Stomach smooth muscle (tissue), 2 donors: ENCODE data around the gene SEMA3C.
"Not testable (repeated sequence)": the region's sequence is repeated elsewhere in the genome, so short reads cannot be mapped to it uniquely, and the experiment has no call there.

Source experiments
- H3K27ac ChIP-seq: one replicate; pipeline ENCODE4 v1.7.0; 2013; ENCODE audit warnings: mild to moderate bottlenecking, low read length, inconsistent platforms
- H3K27me3 ChIP-seq, 2 donors: one replicate each; pipeline ENCODE4 v1.7.0; 2013; ENCODE audit warnings: low read length in 2 of 2; ENCODE audit not compliant: insufficient read depth in 2 of 2, control insufficient read depth in 1 of 2
- H3K36me3 ChIP-seq, 2 donors: one replicate each; pipeline ENCODE4 v1.7.0; 2013; ENCODE audit warnings: low read length in 2 of 2; ENCODE audit not compliant: control insufficient read depth in 2 of 2, insufficient read depth in 2 of 2
- H3K4me1 ChIP-seq: one replicate; pipeline ENCODE4 v1.7.0; 2013; ENCODE audit warnings: low read length; ENCODE audit not compliant: control insufficient read depth, insufficient read depth
- H3K4me3 ChIP-seq, 2 donors: one replicate each; pipeline ENCODE4 v1.7.0; 2013; ENCODE audit warnings: low read length in 2 of 2
- H3K9ac ChIP-seq, 2 donors: one replicate each; pipeline ENCODE4 v1.7.0; 2013; ENCODE audit warnings: low read length in 2 of 2, mild to moderate bottlenecking in 1 of 2
- H3K9me3 ChIP-seq, 2 donors: one replicate each; pipeline ENCODE4 v1.7.0; 2013; ENCODE audit warnings: low read length in 2 of 2; ENCODE audit not compliant: control insufficient read depth in 2 of 2
- donor health status: healthy.
- donor health status: Pancreatic carcinoma.

Gene SEMA3C

DNA sequence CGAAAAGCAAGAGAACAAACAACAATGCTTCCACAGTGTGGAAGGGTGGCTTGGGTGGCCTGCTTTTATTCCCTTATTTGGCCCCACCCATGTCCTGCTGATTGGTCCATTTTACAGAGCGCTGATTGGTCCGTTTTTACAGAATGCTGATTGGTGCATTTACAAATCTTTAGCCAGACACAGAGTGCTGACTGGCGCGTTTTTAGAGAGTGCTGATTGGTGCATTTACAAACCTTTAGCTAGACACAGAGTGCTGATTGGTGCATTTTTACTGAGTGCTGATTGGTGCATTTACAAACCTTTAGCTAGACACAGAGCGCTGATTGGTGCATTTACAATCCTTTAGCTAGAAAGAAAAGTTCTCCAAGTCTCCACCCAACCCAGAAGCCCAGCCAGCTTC is 8.1 kb upstream of the SEMA3C start:
- not testable (repeated sequence) for H3K36me3 ChIP-seq, H3K9ac ChIP-seq, H3K9me3 ChIP-seq, H3K27me3 ChIP-seq, H3K4me3 ChIP-seq, H3K27ac ChIP-seq, H3K4me1 ChIP-seq

DNA sequence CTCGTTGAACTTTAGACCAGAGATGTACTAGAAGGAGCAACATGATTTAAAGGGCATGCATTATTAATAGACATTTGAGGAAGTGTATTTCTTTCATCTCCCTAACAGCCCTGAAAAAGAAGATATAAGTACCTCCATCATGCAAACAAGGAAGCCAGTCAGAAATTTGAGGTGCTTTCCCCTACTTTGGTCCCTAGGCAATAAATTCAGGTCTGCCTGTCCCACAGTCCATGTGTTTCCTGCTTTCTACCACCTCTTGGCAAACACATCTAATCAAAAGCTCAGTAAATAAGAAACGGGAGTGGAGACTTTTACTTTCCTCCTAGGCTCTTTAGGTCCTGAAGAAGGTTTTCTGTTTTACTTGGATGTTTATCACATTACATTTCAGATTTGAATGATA is 5.2 kb upstream of the SEMA3C start:
- Histone ChIP-seq H3K27me3 (no peaks in the 10 kb centered on the region), H3K9me3 (no peaks in the 10 kb centered on the region), H3K4me1 (no peaks in the 10 kb centered on the region), H3K9ac (no peak overlapping the region), H3K36me3 (no peaks in the 10 kb centered on the region), H3K27ac (no peak overlapping the region), H3K4me3 (no peak overlapping the region)

DNA sequence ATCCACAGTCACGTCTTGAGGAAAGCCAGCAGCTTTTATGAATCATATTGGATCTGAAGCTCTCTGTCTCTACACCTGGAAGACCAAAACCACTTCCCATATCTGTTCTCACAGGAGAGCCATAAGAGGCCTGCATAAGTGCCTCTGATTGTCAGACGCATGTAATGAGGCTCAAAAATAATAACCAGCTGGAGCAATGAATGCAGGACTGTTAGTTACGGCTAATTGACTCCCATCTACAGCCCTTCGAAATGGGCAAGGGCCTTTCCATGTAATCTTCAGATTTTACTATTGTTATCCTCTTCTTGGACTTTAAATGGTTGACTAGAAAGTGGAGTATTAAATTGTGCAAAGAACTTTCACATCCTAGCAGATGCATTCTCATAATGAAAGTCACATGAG is 4.4 kb upstream of the SEMA3C start:
- Histone ChIP-seq H3K9ac (no peak overlapping the region), H3K4me1 (no peaks in the 10 kb centered on the region), H3K9me3 (no peaks in the 10 kb centered on the region), H3K4me3 (no peak overlapping the region), H3K27me3 (no peaks in the 10 kb centered on the region), H3K36me3 (no peaks in the 10 kb centered on the region), H3K27ac (no peak overlapping the region)

DNA sequence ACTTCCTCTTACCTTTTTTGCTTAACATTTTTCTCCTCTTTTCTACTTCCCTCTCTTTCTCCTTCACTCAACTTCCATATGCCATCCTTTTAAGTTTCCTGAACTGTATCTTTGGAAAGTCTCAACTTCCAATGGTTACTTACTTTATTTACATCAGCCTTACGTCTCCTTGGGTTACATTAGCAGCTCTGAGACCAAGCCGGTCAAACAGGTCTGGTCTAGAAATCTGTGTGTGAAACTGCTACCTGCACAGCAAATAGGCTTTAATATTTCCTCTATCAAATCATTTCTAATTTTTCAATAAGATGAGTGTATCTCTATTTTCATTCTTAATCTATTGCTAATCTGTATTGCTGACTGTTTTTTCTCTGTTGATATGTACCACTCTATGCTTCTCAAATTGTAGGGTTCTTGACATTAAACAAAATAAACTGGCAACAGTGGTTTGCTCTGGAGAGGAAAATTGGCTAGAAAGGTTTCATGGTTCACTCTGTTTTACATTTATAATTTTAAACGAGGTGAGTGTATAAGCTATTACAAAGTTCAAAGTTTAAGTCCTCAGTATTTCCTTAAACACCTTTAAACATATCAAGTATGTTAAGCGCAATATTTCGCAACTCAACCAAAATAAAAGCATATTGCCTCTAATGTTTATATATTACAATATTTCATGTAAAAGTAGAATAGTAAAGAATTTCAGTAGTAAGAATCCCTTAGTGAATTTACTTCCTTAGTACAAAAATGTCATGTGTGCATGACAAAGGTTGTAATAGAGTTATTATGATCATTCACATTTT is 3.6 kb upstream of the SEMA3C start:
- Histone ChIP-seq H3K4me1 (no peaks in the 10 kb centered on the region), H3K4me3 (no peak overlapping the region), H3K9me3 (no peaks in the 10 kb centered on the region), H3K36me3 (no peaks in the 10 kb centered on the region), H3K27me3 (no peaks in the 10 kb centered on the region), H3K9ac (no peak overlapping the region), H3K27ac (no peak overlapping the region)

DNA sequence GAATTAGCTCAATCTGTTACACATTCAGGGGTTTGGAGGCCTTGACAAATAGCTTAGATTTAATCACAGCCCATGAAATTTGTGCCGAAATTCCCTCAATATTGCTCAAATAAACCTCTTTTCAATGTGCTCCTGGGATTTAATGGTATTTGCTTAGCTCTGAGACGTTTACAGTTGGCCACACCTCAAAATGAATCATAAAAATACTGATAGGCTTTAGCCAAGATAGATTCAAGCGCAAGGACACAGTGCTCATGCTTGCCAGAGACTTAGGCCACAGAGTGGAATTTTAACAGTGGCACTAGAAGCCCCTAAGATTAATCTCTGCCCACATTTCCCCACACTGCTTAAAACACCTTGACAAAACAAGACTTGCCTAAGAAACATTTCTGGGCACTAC is 2.3 kb upstream of the SEMA3C start:
- H3K9me3 ChIP-seq: no peaks in the 10 kb centered on the region
- no peak overlapping the region for H3K4me3 ChIP-seq
- H3K9ac ChIP-seq: no peak overlapping the region
- H3K4me1 ChIP-seq: no peaks in the 10 kb centered on the region
- H3K27ac ChIP-seq: no peak overlapping the region
- H3K27me3 ChIP-seq: no peaks in the 10 kb centered on the region
- H3K36me3 ChIP-seq: no peaks in the 10 kb centered on the region

DNA sequence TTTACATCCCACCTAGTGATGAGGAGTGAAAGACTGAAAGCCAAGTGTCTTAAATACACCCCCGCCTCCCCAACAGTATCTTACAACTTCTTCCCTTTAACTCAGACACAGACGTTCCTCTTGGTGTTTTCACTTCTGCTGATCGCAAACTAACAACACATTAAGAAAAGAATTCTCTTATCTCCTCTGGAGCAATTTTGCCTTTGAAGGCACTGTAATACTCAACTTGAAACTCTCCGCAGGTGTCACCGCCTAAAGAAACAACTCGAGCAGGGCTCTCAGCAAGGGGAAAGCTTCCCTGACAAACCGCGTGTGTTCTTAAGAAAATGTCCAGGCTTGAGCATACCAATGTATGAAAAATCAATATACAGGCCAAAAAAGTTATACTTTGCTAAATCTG is 452 bp downstream of the SEMA3C start:
- no peaks in the 10 kb centered on the region for H3K4me1 ChIP-seq
- peak overlapping the region; percentile 81 to 93 for H3K9ac ChIP-seq
- no peaks in the 10 kb centered on the region for H3K27me3 ChIP-seq
- peak overlapping the region; percentile 92 to 97 for H3K4me3 ChIP-seq
- H3K36me3 ChIP-seq: peaks cover 0 to 2% of the 10 kb centered on the region in 2 donors
- no peaks in the 10 kb centered on the region for H3K9me3 ChIP-seq
- peak overlapping the region; percentile 42 for H3K27ac ChIP-seq

DNA sequence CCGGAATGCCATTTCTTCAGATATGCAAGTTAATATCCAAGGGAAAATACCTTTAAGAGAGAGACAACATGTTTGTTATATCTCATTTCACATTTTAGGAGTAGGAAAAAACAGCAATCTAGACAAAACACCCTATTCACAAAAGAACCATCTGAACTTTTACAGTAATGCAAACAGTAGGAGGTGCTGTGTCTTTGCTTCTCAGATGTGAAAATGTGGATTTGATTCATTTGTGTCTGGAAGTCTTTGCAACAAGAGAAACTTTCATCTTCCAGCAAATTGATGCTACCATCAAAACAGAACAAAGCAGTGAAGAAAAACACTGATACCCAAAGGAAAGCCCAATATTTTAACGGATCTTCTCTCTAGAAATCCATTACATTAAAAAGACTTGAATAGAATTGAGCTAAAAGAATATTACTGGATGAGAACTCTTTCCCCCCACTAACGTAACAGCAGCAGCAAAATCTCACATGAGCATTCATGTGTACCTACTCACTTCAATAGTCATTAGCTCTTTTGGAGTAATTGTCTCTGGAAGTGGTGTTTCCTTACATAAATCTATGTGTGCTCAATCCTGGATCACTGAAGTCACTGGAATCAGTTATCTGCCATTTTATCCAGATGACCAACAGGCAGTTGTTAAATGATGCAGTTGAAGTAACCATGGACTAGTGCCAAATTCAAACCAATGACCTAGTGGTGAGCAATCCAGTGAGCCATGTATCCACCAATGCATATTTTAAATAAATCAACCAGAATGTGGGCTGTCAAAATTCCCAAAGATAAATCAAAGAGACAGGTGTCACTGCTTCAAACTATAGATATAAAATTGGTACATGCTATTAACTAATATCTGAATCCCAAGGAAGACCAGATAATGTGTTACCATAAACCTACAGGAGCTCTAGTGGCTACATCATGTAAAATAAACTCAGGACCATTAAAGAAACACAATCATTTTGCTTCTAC is 1.8 kb downstream of the SEMA3C start:
- Histone ChIP-seq H3K27ac (no peak overlapping the region), H3K4me3 (peak overlapping the region; percentile 92 to 97)

DNA sequence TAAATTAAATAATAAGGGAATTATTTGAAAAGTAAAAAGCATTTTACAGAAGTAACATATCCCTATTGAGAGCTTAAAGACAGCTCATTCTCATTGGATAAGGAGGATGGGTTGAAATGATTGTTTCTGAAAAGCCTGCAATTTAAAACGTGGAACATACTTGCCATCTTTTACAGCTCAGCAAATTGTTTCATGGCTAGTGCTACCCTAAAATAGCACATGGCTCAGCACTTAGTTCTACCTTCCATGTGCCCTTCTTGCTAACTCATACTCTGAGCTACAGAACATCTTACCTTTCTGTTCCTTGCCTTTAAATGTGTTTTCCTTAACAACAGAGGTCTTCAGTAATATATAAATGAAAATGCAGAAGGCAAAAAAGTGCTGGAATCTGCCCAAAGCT is 8.6 kb downstream of the SEMA3C start:
- H3K4me3 ChIP-seq: no peak overlapping the region
- no peaks in the 10 kb centered on the region for H3K9me3 ChIP-seq
- H3K4me1 ChIP-seq: peaks cover 5% of the 10 kb centered on the region
- H3K9ac ChIP-seq: no peak overlapping the region
- H3K27ac ChIP-seq: no peak overlapping the region
- H3K27me3 ChIP-seq: no peaks in the 10 kb centered on the region
- peaks cover 0 to 2% of the 10 kb centered on the region in 2 donors for H3K36me3 ChIP-seq

More for the DNA sequence above, 1.8 kb downstream of the SEMA3C start:
- Histone ChIP-seq H3K4me1 (no peaks in the 10 kb centered on the region), H3K9ac (peak overlapping the region in 1 of 2 donors; percentile 93), H3K27me3 (no peaks in the 10 kb centered on the region), H3K9me3 (no peaks in the 10 kb centered on the region), H3K36me3 (peaks cover 0 to 2% of the 10 kb centered on the region in 2 donors)

DNA sequence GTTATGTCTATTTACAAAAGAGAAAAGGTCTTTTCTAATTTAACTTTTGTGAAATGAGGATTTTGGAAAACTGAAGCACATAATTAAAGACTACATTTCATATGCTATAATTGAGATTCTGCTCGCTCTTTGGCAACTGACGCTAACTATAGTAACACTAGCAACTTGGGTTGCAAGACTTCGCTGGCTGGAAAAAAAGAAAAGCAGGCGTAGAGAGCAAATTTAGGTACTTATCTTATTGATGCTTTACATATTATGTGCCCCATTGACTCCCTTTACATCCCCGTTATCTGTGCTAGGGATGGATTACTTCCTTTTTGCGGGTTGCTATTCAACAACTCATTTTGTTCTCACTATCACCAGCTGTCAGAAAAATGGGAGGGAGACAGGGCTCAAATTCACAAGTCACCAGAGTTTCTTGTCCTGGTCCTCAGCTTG is 10.5 kb downstream of the SEMA3C start:
- Histone ChIP-seq H3K27me3 (no peaks in the 10 kb centered on the region), H3K4me3 (no peak overlapping the region), H3K9me3 (no peaks in the 10 kb centered on the region), H3K4me1 (peaks cover 8% of the 10 kb centered on the region), H3K36me3 (no peaks in the 10 kb centered on the region), H3K9ac (no peak overlapping the region), H3K27ac (no peak overlapping the region)

DNA sequence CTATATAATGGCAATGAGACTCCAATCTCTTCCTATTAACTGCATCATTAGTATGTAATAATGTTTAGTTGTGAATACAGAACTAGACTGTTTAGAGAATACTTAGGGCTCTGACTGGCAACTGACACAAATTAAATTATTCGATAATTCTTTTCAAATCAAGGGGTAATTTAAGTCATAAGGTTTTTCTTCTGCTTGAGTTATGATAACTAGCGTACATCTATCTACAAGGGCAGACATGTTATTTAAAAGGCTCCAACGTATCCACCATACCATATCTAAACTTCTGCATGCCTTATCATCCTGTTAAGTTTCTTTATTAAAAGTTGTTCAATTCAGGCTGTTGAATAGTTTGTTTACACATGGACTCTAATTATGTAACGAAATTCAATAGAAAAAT is 11.2 kb downstream of the SEMA3C start:
- Histone ChIP-seq H3K36me3 (no peaks in the 10 kb centered on the region), H3K27ac (no peak overlapping the region), H3K4me1 (peaks cover 10% of the 10 kb centered on the region), H3K9me3 (no peaks in the 10 kb centered on the region), H3K9ac (no peak overlapping the region), H3K4me3 (no peak overlapping the region), H3K27me3 (no peaks in the 10 kb centered on the region)
